K562 (cell line): Measurements from ENCODE around the gene EFHC2. TPM values are rescaled to one million over a fixed set of nuclear protein-coding genes. Genes with fewer than 3 reads are reported as not detected.

Source experiments
- ARNT ChIP-seq, 2 experiments: fragments of 450-650 bp; IDR thresholded peaks; 2 replicates each; pipeline ENCODE4 v1.6.1; 2016; ENCODE audit warnings: mild to moderate bottlenecking in 1 of 2
- CBX3 ChIP-seq, 2 experiments: IDR thresholded peaks; 1 replicate in 1 of 2; 2 replicates in 1 of 2; pipeline ENCODE4 v1.6.1; 2012; ENCODE audit warnings: inconsistent platforms in 2 of 2, low read length in 2 of 2, borderline replicate concordance in 1 of 2, control low read depth in 1 of 2
- CHAMP1 ChIP-seq: fragments of 450-650 bp; IDR thresholded peaks from 2 replicates; pipeline ENCODE4 v1.6.1; 2016; ENCODE audit warnings: mild to moderate bottlenecking
- DACH1 ChIP-seq: fragments of 450-650 bp; IDR thresholded peaks from 2 replicates; pipeline ENCODE4 v1.6.1; 2018; ENCODE audit not compliant: partially characterized antibody
- ERF ChIP-seq: fragments of 450-650 bp; formaldehyde crosslinking; IDR thresholded peaks from 2 replicates; pipeline ENCODE4 v1.4.0; 2020; ENCODE audit warnings: mild to moderate bottlenecking, mixed read lengths
- HDAC1 ChIP-seq, 2 experiments: fragments of 450-650 bp; IDR thresholded peaks; 2 replicates each; pipeline ENCODE4 v1.6.1; 2016 to 2017; ENCODE audit warnings: inconsistent platforms in 1 of 2, mild to moderate bottlenecking in 1 of 2, moderate library complexity in 1 of 2
- ILF3 ChIP-seq: fragments of 450-650 bp; IDR thresholded peaks from 2 replicates; pipeline ENCODE4 v1.6.1; 2018; ENCODE audit warnings: antibody characterized with exemption, mild to moderate bottlenecking, moderate library complexity, borderline replicate concordance
- MAZ ChIP-seq, 2 experiments: fragments of 450-650 bp in 1 of 2; sonication (generic) in 1 of 2; formaldehyde crosslinking; IDR thresholded peaks in 1 of 2; conservative IDR thresholded peaks in 1 of 2; 2 replicates each; pipeline versions ENCODE4 v1.4.0 to v1.5.0; 2020; ENCODE audit warnings: mild to moderate bottlenecking in 1 of 2, missing genetic modification reagents in 1 of 2
- MBD1 ChIP-seq: fragments of 250-450 bp; sonication (Bioruptor Pico); IDR thresholded peaks from 2 replicates; pipeline ENCODE4 v1.8.0; 2022; ENCODE audit warnings: inconsistent platforms
- NBN ChIP-seq: fragments of 450-650 bp; IDR thresholded peaks from 2 replicates; pipeline ENCODE4 v1.6.1; 2016; ENCODE audit warnings: low read depth, mild to moderate bottlenecking
- NR2C1 ChIP-seq, 2 experiments: fragments of 450-650 bp; IDR thresholded peaks; 2 replicates each; pipeline ENCODE4 v1.6.1; 2017; ENCODE audit warnings: mild to moderate bottlenecking in 2 of 2, antibody characterized with exemption in 1 of 2, inconsistent platforms in 1 of 2, missing compliant biosample characterization in 1 of 2, missing genetic modification characterization in 1 of 2
- SMAD1 ChIP-seq: fragments of 150-350 bp; IDR thresholded peaks from 2 replicates; pipeline ENCODE4 v1.6.1; 2014; ENCODE audit warnings: low read length, low read depth; ENCODE audit not compliant: partially characterized antibody
- SMARCC2 ChIP-seq: fragments of 450-650 bp; IDR thresholded peaks from 2 replicates; pipeline ENCODE4 v1.6.1; 2017; ENCODE audit warnings: antibody characterized with exemption, moderate library complexity, mild to moderate bottlenecking, low read depth
- TBP ChIP-seq: optimal IDR thresholded peaks from 2 replicates; pipeline ENCODE3; 2011; ENCODE audit warnings: low read depth, low read length, improper control_type of control experiment
- ZBTB33 ChIP-seq: sonication (generic); formaldehyde crosslinking; IDR thresholded peaks from 2 replicates; pipeline ENCODE4 v1.8.1; 2023; ENCODE audit warnings: mild to moderate bottlenecking, missing genetic modification reagents
- ZFP30 ChIP-seq: fragments of 250-450 bp; sonication (Bioruptor Pico); IDR thresholded peaks from 2 replicates; pipeline ENCODE4 v1.8.0; 2022; ENCODE audit warnings: moderate library complexity, mild to moderate bottlenecking, inconsistent platforms, borderline replicate concordance
- ZKSCAN3 ChIP-seq: fragments of 250-450 bp; sonication (Bioruptor Pico); IDR thresholded peaks from 2 replicates; pipeline ENCODE4 v1.4.0; 2020
- ZNF778 ChIP-seq: fragments of 450-650 bp; formaldehyde crosslinking; IDR thresholded peaks from 2 replicates; pipeline ENCODE4 v1.4.0; 2020; ENCODE audit warnings: mild to moderate bottlenecking, moderate library complexity
- ZNF830 ChIP-seq: fragments of 250-450 bp; sonication (Bioruptor Pico); IDR thresholded peaks from 2 replicates; pipeline ENCODE4 v1.5.0; 2021; ENCODE audit warnings: mild to moderate bottlenecking
- polyA plus RNA-seq, 8 experiments: library from polyadenylated mRNA; depleted of rRNA in 4 of 8; stranded (reverse) in 5 of 8; unstranded in 3 of 8; fragments of >200 nt; fragmentation: Nextera tagmentation in 2 of 8; fragmentation: Illumina TruSeq in 1 of 8; extraction: Ambion mirVana in 2 of 8; extraction: Trizol in 1 of 8; gene quantifications; 2 replicates each; pipeline versions ENCODE4 v1.2.1 to v1.2.3, GENCODE V29; 2011 to 2014; ENCODE audit warnings: inconsistent platforms in 1 of 8, missing spikeins in 1 of 8
- total RNA-seq, 7 experiments: library from RNA; depleted of rRNA in 6 of 7; stranded (reverse); fragments of >200 nt in 6 of 7; fragmentation: Illumina TruSeq in 2 of 7; extraction: Trizol in 2 of 7; gene quantifications; 2 replicates each; pipeline versions ENCODE4 v1.2.1 to v1.2.3, GENCODE V29; 2011 to 2021; ENCODE audit warnings: low replicate concordance in 1 of 7
- TF ChIP-seq, protein P1 (sequence below): fragments of 450-650 bp; formaldehyde crosslinking; IDR thresholded peaks from 2 replicates; pipeline ENCODE4 v1.4.0; 2022; ENCODE audit warnings: mild to moderate bottlenecking, moderate library complexity
- TF ChIP-seq, protein P2 (sequence below): sonication (generic); formaldehyde crosslinking; IDR thresholded peaks from 2 replicates; pipeline ENCODE4 v1.8.0; 2022; ENCODE audit warnings: mild to moderate bottlenecking, missing genetic modification reagents

Gene EFHC2
- total and polyA plus RNA-seq, 9 of the 15 experiments (the other 6 are each of a cell fraction or from before 2014, with no cell fraction given) = 1.3 to 8.1 (median 3.0) TPM

DNA sequence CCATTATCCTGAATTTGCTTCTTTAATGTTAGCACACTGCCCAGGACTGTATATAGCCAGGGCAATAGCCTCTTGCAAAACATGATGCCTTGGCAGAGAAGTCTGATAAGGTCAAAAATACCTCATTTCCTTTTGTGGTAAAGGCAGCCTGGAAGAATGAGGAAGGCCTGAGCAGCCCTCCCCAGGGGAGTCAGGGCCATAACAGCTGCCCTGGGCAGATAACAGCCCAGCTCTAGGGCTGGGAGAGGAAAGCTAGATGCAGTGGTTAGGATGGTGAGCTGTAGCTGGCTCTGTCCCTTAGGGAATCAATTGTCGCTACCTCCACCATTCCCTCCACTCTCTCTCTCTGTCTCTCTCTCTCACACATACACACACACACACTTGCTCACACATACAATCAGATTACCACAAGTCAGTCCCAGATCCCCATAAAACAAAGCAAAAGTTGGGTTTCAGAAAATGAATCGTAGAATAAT, 29.2 kb downstream of the EFHC2 start (continued):
- peak in 1 of 2 experiments; percentile 59; a peak in 2 of 4 replicates for TF ChIP-seq HDAC1 (IDR thresholded peaks at IDR 0.05)
- TF ChIP-seq NR2C1 (IDR thresholded peaks at IDR 0.05) = peak; percentile 20; the same call in 1 of the 2 replicates
- no peak for TF ChIP-seq NR2C1 (tag; IDR thresholded peaks at IDR 0.05)
- TF ChIP-seq NBN = peak; percentile 89
- TF ChIP-seq CBX3 (IDR thresholded peaks at IDR 0.05; ENCODE audit: borderline replicate concordance in 1 of 2, low read length in 2 of 2) = peak in 1 of 2 experiments; percentile 40; a peak in 1 of 3 replicates
- TF ChIP-seq TBP = peak; percentile 30
- peak; percentile 24 to 85; a peak in 3 of 4 replicates for TF ChIP-seq ARNT (IDR thresholded peaks at IDR 0.05)
- TF ChIP-seq, protein P1, sequence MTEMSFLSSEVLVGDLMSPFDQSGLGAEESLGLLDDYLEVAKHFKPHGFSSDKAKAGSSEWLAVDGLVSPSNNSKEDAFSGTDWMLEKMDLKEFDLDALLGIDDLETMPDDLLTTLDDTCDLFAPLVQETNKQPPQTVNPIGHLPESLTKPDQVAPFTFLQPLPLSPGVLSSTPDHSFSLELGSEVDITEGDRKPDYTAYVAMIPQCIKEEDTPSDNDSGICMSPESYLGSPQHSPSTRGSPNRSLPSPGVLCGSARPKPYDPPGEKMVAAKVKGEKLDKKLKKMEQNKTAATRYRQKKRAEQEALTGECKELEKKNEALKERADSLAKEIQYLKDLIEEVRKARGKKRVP (CRISPR knock-in tag) = 0 out of 2 replicates have a peak, but pooled peaks have one; percentile 9
- TF ChIP-seq CHAMP1 = peak; percentile 89; the same call in 1 of the 2 replicates
- TF ChIP-seq MBD1 = no peak
- TF ChIP-seq SMARCC2 = peak; percentile 95
- TF ChIP-seq ILF3 = peak; percentile 43; the same call in 1 of the 2 replicates
- no peak for TF ChIP-seq ZNF778 (CRISPR knock-in tag)
- TF ChIP-seq, protein P2, sequence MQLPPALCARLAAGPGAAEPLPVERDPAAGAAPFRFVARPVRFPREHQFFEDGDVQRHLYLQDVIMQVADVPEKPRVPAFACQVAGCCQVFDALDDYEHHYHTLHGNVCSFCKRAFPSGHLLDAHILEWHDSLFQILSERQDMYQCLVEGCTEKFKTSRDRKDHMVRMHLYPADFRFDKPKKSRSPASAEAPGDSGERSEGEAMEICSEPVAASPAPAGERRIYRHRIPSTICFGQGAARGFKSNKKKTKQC (CRISPR knock-in tag) = no peak
- no peak for TF ChIP-seq ZKSCAN3
- peak; percentile 68 for TF ChIP-seq DACH1
- no peak for TF ChIP-seq ZNF830
- peak; percentile 80 to 88 for TF ChIP-seq MAZ (CRISPR knock-in tag; conservative IDR thresholded peaks at IDR 0.05 in 1 of 2, IDR thresholded peaks at IDR 0.05 in 1 of 2)
- TF ChIP-seq ZBTB33 = peak; percentile 38; the same call in 1 of the 2 replicates
- no peak for TF ChIP-seq SMAD1
- no peak for TF ChIP-seq ZFP30 (CRISPR knock-in tag)
- 0 out of 2 replicates have a peak, but pooled peaks have one; percentile 43 for TF ChIP-seq ERF (CRISPR knock-in tag)
